Dedifferentiated amniotic fluid mesenchymal stem cell (primary cell): ENCODE measurements around the gene KRTAP13-2.

ENCODE experiments used
- DNase-seq: peaks from one replicate; pipeline ENCODE4 v3.0.0-alpha.2; 2016; ENCODE audit errors: extremely low spot score

The KRTAP13-2 gene

DNA sequence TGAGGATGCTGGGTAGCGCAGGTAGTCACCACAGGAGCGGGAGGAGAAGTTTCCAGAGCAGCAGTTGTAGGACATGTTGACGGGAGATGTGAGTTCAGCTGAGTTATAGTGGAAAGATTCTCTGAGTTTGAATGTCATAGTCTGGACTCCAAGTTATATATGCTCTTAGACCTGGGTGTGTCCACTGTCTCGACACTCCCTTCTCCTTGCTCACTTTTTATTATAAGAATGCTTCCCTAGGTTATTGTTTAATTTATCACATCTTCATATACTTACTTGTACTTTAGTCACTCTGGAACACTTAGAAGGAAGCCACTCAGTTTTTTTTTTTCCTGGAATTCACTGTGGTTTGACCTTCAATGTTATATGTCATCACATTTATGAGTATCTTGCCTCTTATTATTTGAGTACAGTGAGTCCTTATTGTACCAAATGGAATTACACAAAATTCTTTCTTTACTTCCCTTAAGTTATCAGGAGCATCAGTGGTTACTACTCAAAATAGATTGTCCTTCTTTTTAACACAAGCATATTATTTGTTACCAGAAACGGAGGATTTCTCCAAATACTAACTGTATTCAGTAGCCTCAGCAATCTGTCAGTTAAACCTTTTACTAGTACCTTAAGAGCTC, at the start of gene KRTAP13-2:
TSS of gene KRTAP13-2 (minus strand) at position 133 of the 632 bp plus-strand sequence. CDS start at position 75, 58 bp downstream.
- no peak for DNase-seq

DNA sequence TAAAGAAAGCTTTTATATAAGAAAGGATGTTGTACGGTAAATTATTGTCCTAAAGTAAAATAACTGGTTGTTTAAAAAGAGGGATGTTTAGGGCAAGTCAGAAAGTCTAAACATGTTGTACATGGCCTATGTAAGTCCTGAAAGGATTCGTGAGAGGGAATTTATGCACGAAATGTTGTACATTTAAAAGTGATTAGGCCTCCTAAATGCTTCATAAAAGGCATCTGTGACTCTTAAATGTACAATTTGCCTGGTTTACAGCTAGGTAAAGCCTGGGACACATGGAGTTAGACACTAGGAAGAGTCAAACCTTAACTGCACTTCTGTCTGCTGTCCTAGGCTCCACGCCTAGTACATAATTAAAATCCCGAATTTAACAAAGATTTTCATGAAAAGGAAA, 43.9 kb upstream of the KRTAP13-2 start:
- DNase-seq, result no peak

GRCh38 chr21:30408782-30409494, 36.9 kb upstream of the KRTAP13-2 start:
- no peak for DNase-seq

DNA sequence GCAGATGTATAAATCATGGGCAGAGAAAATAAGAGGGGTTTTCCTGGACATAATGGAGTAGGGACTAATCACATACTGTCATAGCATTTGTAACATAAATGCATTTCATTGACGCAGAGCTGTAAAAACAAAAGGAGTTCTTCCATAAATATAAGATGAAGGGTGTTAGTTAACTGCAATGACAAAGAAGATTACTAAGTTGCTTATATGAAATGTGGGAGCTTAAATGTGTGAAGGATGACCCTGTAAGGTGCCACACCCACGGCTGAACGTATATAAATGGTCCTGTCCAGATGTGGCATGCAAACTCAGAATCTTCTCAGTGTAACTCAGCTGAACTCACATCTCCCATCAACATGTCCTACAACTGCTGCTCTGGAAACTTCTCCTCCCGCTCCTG, 23.7 kb upstream of the KRTAP13-2 start, which contains the start of gene KRTAP13-1:
TSS of gene KRTAP13-1 (plus strand) at position 301 of the 400 bp plus-strand sequence. CDS start at position 357, 56 bp downstream.
- DNase-seq, result no peak

DNA sequence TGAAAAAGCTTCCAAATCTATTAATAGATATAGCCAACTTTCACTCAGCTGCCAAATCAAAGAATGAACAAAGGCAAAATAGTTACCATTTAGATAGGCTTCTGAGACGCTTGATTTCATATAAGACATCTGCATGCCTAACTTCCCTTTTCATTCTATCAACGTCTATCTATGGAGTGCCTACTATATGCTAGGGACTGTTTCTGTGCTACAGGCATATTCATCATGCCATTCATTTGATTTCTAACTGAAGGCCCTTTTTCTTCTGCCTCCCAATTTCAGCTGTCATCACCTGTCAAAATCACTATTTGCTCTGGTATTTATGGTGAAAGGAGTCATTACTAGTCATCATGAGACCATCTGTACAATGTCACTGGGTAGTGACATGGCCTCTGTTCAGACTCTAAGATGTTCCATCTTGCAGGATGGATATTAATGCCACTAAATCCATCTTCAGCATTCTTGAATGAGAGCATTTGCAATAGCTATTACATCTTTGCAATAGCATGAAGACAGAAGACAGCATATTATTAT, 19.5 kb upstream of the KRTAP13-2 start:
- no peak for DNase-seq

- DNase-seq, result no peak
Measured at GRCh38 chr21:30382201-30382600, 10.1 kb upstream of the KRTAP13-2 start.

DNA sequence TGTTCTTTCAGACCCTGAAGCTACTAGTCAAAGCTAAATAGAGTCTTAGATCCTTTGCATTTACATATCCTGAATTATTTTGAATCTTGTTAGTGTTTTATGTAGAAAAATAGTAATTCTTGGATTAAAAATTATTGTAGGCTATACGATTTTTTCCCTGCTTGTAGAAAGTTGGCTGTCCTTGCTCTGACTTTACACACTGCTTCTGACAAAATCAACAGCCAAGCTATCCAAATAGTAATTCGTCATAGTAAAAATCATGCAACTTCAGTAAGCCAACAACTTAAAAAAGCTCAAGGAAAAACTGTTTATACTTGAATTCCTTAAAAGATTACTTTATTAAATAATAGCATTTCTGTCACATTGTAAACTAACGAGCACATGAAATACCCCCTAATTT, 16.2 kb downstream of the KRTAP13-2 start:
- no peak for DNase-seq

- no peak for DNase-seq
Measured at GRCh38 chr21:30354308-30355005, 17.6 kb downstream of the KRTAP13-2 start.

- no peak for DNase-seq
Measured at GRCh38 chr21:30351534-30351933, 20.5 kb downstream of the KRTAP13-2 start.

DNA sequence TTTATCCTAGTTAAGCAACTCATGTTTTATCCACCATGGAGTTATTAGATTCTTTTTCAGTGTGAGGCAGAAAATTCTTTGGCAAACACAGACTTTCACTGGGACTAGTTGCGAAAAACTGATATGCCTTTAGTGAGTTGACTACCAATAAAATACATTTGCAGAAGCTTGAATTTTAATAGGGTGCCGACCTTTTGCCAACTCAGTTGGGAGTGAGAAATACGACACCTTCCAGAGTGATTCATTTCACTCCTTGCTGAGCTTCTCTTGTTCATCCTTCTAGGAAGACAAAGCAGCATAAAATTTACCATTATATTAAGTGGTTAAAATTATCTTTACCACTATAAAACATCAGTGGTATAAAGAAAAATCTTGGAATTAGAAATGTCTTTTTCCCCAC, 22.5 kb downstream of the KRTAP13-2 start:
- DNase-seq, result no peak

GRCh38 chr21:30348506-30348905, 23.6 kb downstream of the KRTAP13-2 start, which contains the start of gene KRTAP23-1:
KRTAP23-1 (minus strand) TSS chr21:30348606; CDS start chr21:30348606, 0 bp downstream.
- DNase-seq, result no peak

GRCh38 chr21:30345014-30345413, 27.1 kb downstream of the KRTAP13-2 start:
- no peak for DNase-seq

GRCh38 chr21:30340714-30341573, 31.1 kb downstream of the KRTAP13-2 start:
- peak; percentile 23 for DNase-seq

- no peak for DNase-seq
Measured at GRCh38 chr21:30338717-30339116, 33.4 kb downstream of the KRTAP13-2 start.

DNA sequence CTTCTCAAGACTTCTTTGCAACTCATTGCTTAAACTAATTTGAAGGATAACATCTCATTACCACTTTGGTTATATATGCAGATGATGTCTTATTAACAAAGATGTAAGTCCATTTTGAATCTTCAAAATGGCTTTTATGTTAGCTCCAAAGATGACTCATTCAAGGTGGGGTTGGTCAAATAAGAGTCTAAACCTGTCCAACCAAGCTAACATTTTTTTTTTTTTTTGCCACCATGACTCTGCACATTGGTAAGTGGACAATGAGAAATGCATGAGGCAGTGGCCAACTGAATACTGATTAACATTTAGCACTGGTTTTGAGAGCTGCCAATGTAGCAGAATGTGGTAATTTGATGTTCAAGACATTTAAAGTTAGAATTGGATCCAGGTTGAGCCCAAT, 34.3 kb downstream of the KRTAP13-2 start:
- DNase-seq, result no peak

GRCh38 chr21:30337276-30337744, 34.8 kb downstream of the KRTAP13-2 start, which contains the start of gene KRTAP27-1:
KRTAP27-1 (minus strand) TSS chr21:30337694; CDS start chr21:30337668, 26 bp downstream.
- DNase-seq, result no peak

GRCh38 chr21:30336596-30336995, 35.5 kb downstream of the KRTAP13-2 start:
- DNase-seq, result no peak

DNA sequence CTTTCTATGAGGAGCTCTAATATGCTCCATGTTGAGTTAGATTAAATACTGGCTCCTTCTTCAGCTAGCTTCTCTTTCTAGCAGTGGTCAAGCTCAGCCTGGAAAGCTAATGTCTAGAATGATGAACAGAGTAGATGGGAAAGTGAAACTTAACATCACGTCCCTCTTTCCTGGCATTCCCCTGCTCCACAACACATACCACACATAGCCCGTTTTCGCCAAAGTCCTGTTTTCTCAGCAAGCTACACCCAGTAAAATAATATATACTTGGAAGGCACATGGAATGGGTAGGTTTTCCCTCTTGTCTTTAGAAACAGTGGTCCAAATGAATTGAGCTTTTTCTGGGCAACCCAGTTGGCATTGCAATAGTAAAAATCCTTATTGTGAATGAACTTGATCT, 38.3 kb downstream of the KRTAP13-2 start:
- no peak for DNase-seq

- no peak for DNase-seq
Measured at GRCh38 chr21:30332681-30333080, 39.4 kb downstream of the KRTAP13-2 start.

DNA sequence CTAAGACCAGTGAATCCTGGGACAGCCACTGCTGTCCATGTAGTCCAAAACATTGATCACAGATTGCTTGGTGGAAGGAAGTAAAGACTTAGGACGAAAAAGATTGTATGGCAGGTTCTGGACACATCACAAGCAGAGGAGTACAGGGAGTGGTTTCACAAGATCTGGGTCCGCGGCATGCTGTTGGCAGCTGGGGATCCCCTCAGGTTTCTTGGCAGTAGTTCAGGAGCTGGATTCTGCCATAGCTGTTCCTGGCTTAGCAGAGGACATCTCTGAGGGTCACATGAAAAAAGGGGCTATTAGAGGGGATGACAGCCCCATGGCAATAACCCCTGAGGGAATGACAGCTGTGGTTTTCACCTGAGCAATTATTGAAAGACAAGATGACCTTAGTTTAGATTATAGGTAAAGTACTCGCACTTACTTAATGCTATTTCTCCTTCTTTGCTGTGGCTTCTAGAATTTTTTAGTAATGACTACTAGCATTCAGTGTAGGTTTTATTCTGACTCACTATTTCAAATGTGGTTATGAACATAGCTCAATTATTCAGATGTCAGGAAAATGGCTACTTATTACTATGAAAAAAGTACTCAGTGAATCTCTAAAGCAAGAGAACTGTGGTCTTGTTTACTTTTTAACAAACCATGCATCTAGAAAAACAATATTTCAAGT, 42.7 kb downstream of the KRTAP13-2 start:
- no peak for DNase-seq
